Mesendoderm (in vitro differentiated cells): ENCODE results near the gene AGBL1.

Experiments
- DNase-seq: peaks from one replicate; pipeline ENCODE4 v3.0.0; 2013
- H2AK5ac ChIP-seq: 2 replicates; pipeline ENCODE4 v1.6.1; 2013; ENCODE audit warnings: low read length, inconsistent platforms
- H2BK120ac ChIP-seq: 2 replicates; pipeline ENCODE4 v1.6.1; 2013; ENCODE audit warnings: low read depth, mild to moderate bottlenecking, low read length, moderate library complexity, mixed read lengths
- H2BK15ac ChIP-seq: replicated peaks from 2 replicates; pipeline ENCODE4 v1.6.1; 2013; ENCODE audit warnings: low read depth, mild to moderate bottlenecking, moderate library complexity
- H2BK5ac ChIP-seq: 2 replicates; pipeline ENCODE4 v1.6.1; 2013; ENCODE audit warnings: low read length, inconsistent platforms
- H3K18ac ChIP-seq: 2 replicates; pipeline ENCODE4 v1.6.1; 2013; ENCODE audit warnings: mild to moderate bottlenecking, low read length, mixed read lengths
- H3K23ac ChIP-seq: one replicate; pipeline ENCODE4 v1.6.1; 2013; ENCODE audit warnings: low read length
- H3K27ac ChIP-seq: 2 replicates; pipeline ENCODE4 v1.5.1; 2013; ENCODE audit warnings: low read depth, mild to moderate bottlenecking, inconsistent platforms, low read length, moderate library complexity
- H3K27me3 ChIP-seq: 2 replicates; pipeline ENCODE4 v1.6.1; 2013; ENCODE audit warnings: low read length, control low read depth, mild to moderate bottlenecking, inconsistent platforms; ENCODE audit not compliant: insufficient read depth, poor library complexity
- H3K36me3 ChIP-seq: 2 replicates; pipeline ENCODE4 v1.6.1; 2013; ENCODE audit warnings: low read length, inconsistent platforms; ENCODE audit not compliant: control insufficient read depth, insufficient read depth
- H3K4ac ChIP-seq: one replicate; pipeline ENCODE4 v1.6.1; 2013; ENCODE audit warnings: low read depth, mild to moderate bottlenecking, low read length, moderate library complexity
- H3K4me1 ChIP-seq: 2 replicates; pipeline ENCODE4 v1.6.1; 2013; ENCODE audit warnings: low read depth, low read length, inconsistent platforms; ENCODE audit not compliant: control insufficient read depth
- H3K4me2 ChIP-seq: 2 replicates; pipeline ENCODE4 v1.6.1; 2013; ENCODE audit warnings: low read length
- H3K4me3 ChIP-seq: 2 replicates; pipeline ENCODE4 v1.5.1; 2013; ENCODE audit warnings: mild to moderate bottlenecking, low read length
- H3K56ac ChIP-seq: one replicate; pipeline ENCODE4 v1.6.1; 2013; ENCODE audit warnings: low read length
- H3K79me1 ChIP-seq: 2 replicates; pipeline ENCODE4 v1.6.1; 2013; ENCODE audit warnings: low read length, inconsistent platforms
- H3K79me2 ChIP-seq: 2 replicates; pipeline ENCODE4 v1.6.1; 2013; ENCODE audit warnings: mild to moderate bottlenecking, low read length; ENCODE audit not compliant: control insufficient read depth, insufficient read depth
- H3K9ac ChIP-seq: 2 replicates; pipeline ENCODE4 v1.6.1; 2013; ENCODE audit warnings: low read length, inconsistent platforms
- H4K5ac ChIP-seq: one replicate; pipeline ENCODE4 v1.6.1; 2013; ENCODE audit warnings: low read length
- H4K8ac ChIP-seq: one replicate; pipeline ENCODE4 v1.6.1; 2013; ENCODE audit warnings: low read depth, mild to moderate bottlenecking, control low read depth, low read length, moderate library complexity
- whole genome bisulfite sequencing: extraction: QIAGEN DNeasy Blood & Tissue Kit; methylation state at CpG from one replicate; pipeline ENCODE4 v1.1.7; 2013; ENCODE audit warnings: low lambda C conversion rate, missing lambda C conversion rate; ENCODE audit not compliant: insufficient coverage; ENCODE audit errors: extremely low coverage; 5-methylcytosine and 5-hydroxymethylcytosine counted together

The AGBL1 gene

GRCh38 chr15:86653344-86654197, 573.9 kb downstream of the AGBL1 start:
- DNase-seq = no peak
- Histone ChIP-seq H3K23ac (no peak overlapping the region), H2BK120ac (no peak overlapping the region), H4K5ac (no peak overlapping the region), H3K4me2 (no peak overlapping the region), H3K79me2 (no peaks in the 10 kb centered on the region), H3K27me3 (no peaks in the 10 kb centered on the region), H3K36me3 (no peaks in the 10 kb centered on the region), H2BK5ac (no peak overlapping the region), H2BK15ac (no peak overlapping the region), H3K56ac (no peak overlapping the region), H3K9ac (no peak overlapping the region), H3K27ac (no peak overlapping the region), H4K8ac (no peak overlapping the region), H3K4me3 (no peak overlapping the region), H3K18ac (no peak overlapping the region), H2AK5ac (no peak overlapping the region), H3K4me1 (no peaks in the 10 kb centered on the region), H3K4ac (no peak overlapping the region), H3K79me1 (no peaks in the 10 kb centered on the region)
- no CpG with 5 or more reads among the region's 6 CpGs for WGBS

DNA sequence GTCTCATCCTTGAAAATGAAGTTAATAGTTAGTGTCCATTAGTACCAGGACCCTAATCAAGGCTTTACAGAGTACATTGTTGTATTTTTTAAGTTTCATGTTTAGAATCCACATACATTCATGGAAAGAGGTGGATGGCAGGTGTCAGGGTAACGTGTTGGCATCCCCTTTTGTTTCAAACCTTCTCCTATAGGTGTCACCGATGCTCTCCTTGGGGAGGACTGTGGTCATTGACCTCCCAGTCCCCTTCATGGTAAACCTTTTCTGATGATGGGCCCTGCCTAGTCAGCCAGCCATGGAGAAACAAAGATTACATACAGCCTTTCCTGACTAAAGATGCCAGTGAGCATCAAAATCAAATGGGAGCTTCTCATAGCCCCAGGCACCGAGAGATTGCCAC, 574.8 kb downstream of the AGBL1 start:
- H3K27me3 ChIP-seq = no peaks in the 10 kb centered on the region
- H3K4ac ChIP-seq = no peak overlapping the region
- WGBS = no CpG with 5 or more reads among the region's 3 CpGs
- H3K56ac ChIP-seq = no peak overlapping the region
- H2BK15ac ChIP-seq = no peak overlapping the region
- no peak overlapping the region for H3K23ac ChIP-seq
- H3K4me3 ChIP-seq = no peak overlapping the region
- no peak overlapping the region for H4K5ac ChIP-seq
- H2AK5ac ChIP-seq = no peak overlapping the region
- no peak overlapping the region for H3K27ac ChIP-seq
- DNase-seq = peak; percentile 36
- H3K4me2 ChIP-seq = no peak overlapping the region
- H4K8ac ChIP-seq = no peak overlapping the region
- no peak overlapping the region for H2BK5ac ChIP-seq
- no peak overlapping the region for H3K9ac ChIP-seq
- H2BK120ac ChIP-seq = no peak overlapping the region
- H3K79me1 ChIP-seq = no peaks in the 10 kb centered on the region
- no peaks in the 10 kb centered on the region for H3K79me2 ChIP-seq
- no peaks in the 10 kb centered on the region for H3K4me1 ChIP-seq
- H3K18ac ChIP-seq = no peak overlapping the region
- H3K36me3 ChIP-seq = no peaks in the 10 kb centered on the region

GRCh38 chr15:86657305-86657704, 577.6 kb downstream of the AGBL1 start:
- Histone ChIP-seq H2BK5ac (no peak overlapping the region), H3K9ac (no peak overlapping the region), H3K4me2 (no peak overlapping the region), H3K4me3 (no peak overlapping the region), H3K56ac (no peak overlapping the region), H3K27me3 (no peaks in the 10 kb centered on the region), H3K23ac (no peak overlapping the region), H3K36me3 (no peaks in the 10 kb centered on the region), H3K79me1 (no peaks in the 10 kb centered on the region), H2BK15ac (no peak overlapping the region), H3K18ac (no peak overlapping the region), H4K8ac (no peak overlapping the region), H4K5ac (no peak overlapping the region), H3K27ac (no peak overlapping the region), H3K4ac (no peak overlapping the region), H2AK5ac (no peak overlapping the region), H3K4me1 (no peaks in the 10 kb centered on the region), H2BK120ac (no peak overlapping the region), H3K79me2 (no peaks in the 10 kb centered on the region)
- WGBS = no CpG with 5 or more reads among the region's 2 CpGs
- no peak for DNase-seq

- Histone ChIP-seq H3K27me3 (no peaks in the 10 kb centered on the region), H2AK5ac (no peak overlapping the region), H3K23ac (no peak overlapping the region), H3K4me2 (no peak overlapping the region), H3K56ac (no peak overlapping the region), H2BK15ac (no peak overlapping the region), H3K27ac (no peak overlapping the region), H3K4me1 (no peaks in the 10 kb centered on the region), H3K18ac (no peak overlapping the region), H3K9ac (no peak overlapping the region), H3K79me1 (no peaks in the 10 kb centered on the region), H2BK120ac (no peak overlapping the region), H3K79me2 (no peaks in the 10 kb centered on the region), H3K4ac (no peak overlapping the region), H2BK5ac (no peak overlapping the region), H4K5ac (no peak overlapping the region), H3K36me3 (no peaks in the 10 kb centered on the region), H3K4me3 (no peak overlapping the region), H4K8ac (no peak overlapping the region)
- WGBS = no CpG with 5 or more reads among the region's 5 CpGs
- DNase-seq = no peak
Observed at GRCh38 chr15:86659724-86660411, 580.2 kb downstream of the AGBL1 start.

DNA sequence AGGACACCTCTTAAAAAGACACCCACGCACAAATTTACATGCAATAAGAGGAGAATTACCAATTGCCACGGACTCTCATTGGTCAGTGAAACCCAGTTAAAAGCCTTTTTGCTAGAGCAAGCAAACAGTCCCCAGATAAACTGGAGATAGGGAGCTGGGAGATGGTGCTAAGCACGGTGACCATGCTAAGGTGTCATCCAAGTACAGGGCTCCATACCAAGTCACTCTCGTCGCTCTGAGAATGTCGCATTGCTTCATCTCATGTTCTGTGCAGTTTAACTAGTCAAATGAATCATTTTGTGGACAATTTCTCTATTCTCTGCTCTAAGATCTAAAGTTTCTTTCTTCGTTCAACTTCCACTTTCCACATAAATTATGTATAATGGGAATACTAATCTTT, 581.9 kb downstream of the AGBL1 start:
- no peak overlapping the region for H3K23ac ChIP-seq
- H2BK15ac ChIP-seq = no peak overlapping the region
- H3K79me1 ChIP-seq = no peaks in the 10 kb centered on the region
- H4K5ac ChIP-seq = no peak overlapping the region
- no peaks in the 10 kb centered on the region for H3K36me3 ChIP-seq
- no CpG with 5 or more reads among the region's 7 CpGs for WGBS
- H3K4me2 ChIP-seq = no peak overlapping the region
- no peak overlapping the region for H3K27ac ChIP-seq
- no peak for DNase-seq
- H3K79me2 ChIP-seq = no peaks in the 10 kb centered on the region
- no peak overlapping the region for H2BK5ac ChIP-seq
- no peak overlapping the region for H3K4me3 ChIP-seq
- H3K9ac ChIP-seq = no peak overlapping the region
- H3K4me1 ChIP-seq = no peaks in the 10 kb centered on the region
- H3K18ac ChIP-seq = no peak overlapping the region
- no peak overlapping the region for H3K56ac ChIP-seq
- H4K8ac ChIP-seq = no peak overlapping the region
- H3K27me3 ChIP-seq = no peaks in the 10 kb centered on the region
- no peak overlapping the region for H2BK120ac ChIP-seq
- no peak overlapping the region for H3K4ac ChIP-seq
- no peak overlapping the region for H2AK5ac ChIP-seq
